CD14-positive monocyte (primary cell): ENCODE data around the gene P2RY6. TPM values are rescaled to one million over a fixed set of nuclear protein-coding genes. Genes with fewer than 3 reads are reported as not detected.

ENCODE experiments used
- DNase-seq, 3 donors: peaks; one replicate each; pipeline ENCODE4 v3.0.0-alpha.2; 2011 to 2022
- H2AFZ ChIP-seq: 2 replicates; pipeline ENCODE4 v1.6.0; 2012; ENCODE audit warnings: mild to moderate bottlenecking, low read depth, low read length, inconsistent platforms; ENCODE audit not compliant: insufficient read depth, poor library complexity, severe bottlenecking
- H3K27ac ChIP-seq, 2 donors: 1 replicate in 1 of 2; 2 replicates in 1 of 2; pipeline ENCODE4 v1.5.1; 2012 to 2013; ENCODE audit warnings: low read length in 2 of 2, control low read depth in 1 of 2, inconsistent platforms in 1 of 2, low read depth in 1 of 2, mild to moderate bottlenecking in 1 of 2
- H3K27me3 ChIP-seq, 2 donors: one replicate each; pipeline versions ENCODE4 v1.6.0 to v1.6.1; 2011 to 2013; ENCODE audit warnings: low read length in 2 of 2; ENCODE audit not compliant: control insufficient read depth in 2 of 2, insufficient read depth in 2 of 2
- H3K36me3 ChIP-seq, 2 donors: replicated peaks in 1 of 2; 1 replicate in 1 of 2; 2 replicates in 1 of 2; pipeline versions ENCODE4 v1.5.1 to v1.6.1; 2012 to 2013; ENCODE audit warnings: low read length in 2 of 2, control low read depth in 1 of 2, inconsistent platforms in 1 of 2, mild to moderate bottlenecking in 1 of 2; ENCODE audit not compliant: insufficient read depth in 2 of 2, control insufficient read depth in 1 of 2
- H3K4me1 ChIP-seq, 2 donors: 1 replicate in 1 of 2; 2 replicates in 1 of 2; pipeline versions ENCODE4 v1.5.1 to v1.6.1; 2012 to 2013; ENCODE audit warnings: low read length in 2 of 2, control low read depth in 1 of 2, inconsistent platforms in 1 of 2, mild to moderate bottlenecking in 1 of 2, moderate library complexity in 1 of 2; ENCODE audit not compliant: insufficient read depth in 2 of 2, control insufficient read depth in 1 of 2
- H3K4me2 ChIP-seq: replicated peaks from 2 replicates; pipeline ENCODE3; 2012; ENCODE audit warnings: low read length, moderate library complexity, mild to moderate bottlenecking; ENCODE audit not compliant: poor library complexity, severe bottlenecking; ENCODE audit errors: extremely low read depth
- H3K4me3 ChIP-seq, 3 experiments: fragments of 200-600 bp in 1 of 3; sonication (generic) in 1 of 3; replicated peaks in 1 of 3; 1 replicate in 2 of 3; 2 replicates in 1 of 3; pipeline ENCODE4 v1.5.1; 2011 to 2013; ENCODE audit warnings: low read length in 3 of 3, mild to moderate bottlenecking in 3 of 3, control low read depth in 2 of 3, low read depth in 2 of 3, inconsistent platforms in 1 of 3, moderate library complexity in 1 of 3
- H3K79me2 ChIP-seq: 2 replicates; pipeline ENCODE4 v1.6.0; 2012; ENCODE audit warnings: mild to moderate bottlenecking, control low read depth, inconsistent platforms, low read length, moderate library complexity; ENCODE audit not compliant: insufficient read depth
- H3K9ac ChIP-seq: 2 replicates; pipeline ENCODE4 v1.6.0; 2017; ENCODE audit warnings: low read length, mild to moderate bottlenecking; ENCODE audit not compliant: insufficient read depth, poor library complexity, severe bottlenecking
- H3K9me3 ChIP-seq, 2 donors: replicated peaks in 1 of 2; 1 replicate in 1 of 2; 2 replicates in 1 of 2; pipeline versions ENCODE4 v1.5.1 to v1.6.1; 2012 to 2013; ENCODE audit warnings: low read length in 2 of 2, control low read depth in 1 of 2; ENCODE audit not compliant: control insufficient read depth in 1 of 2, insufficient read depth in 1 of 2
- H4K20me1 ChIP-seq: 2 replicates; pipeline ENCODE4 v1.6.0; 2012; ENCODE audit warnings: mild to moderate bottlenecking, low read length, control low read depth, moderate library complexity; ENCODE audit not compliant: insufficient read depth
- H3K27ac Mint-ChIP-seq, 7 donors: one replicate each; pipeline ENCODE4 v1.8.0; 2020; ENCODE audit warnings: mild to moderate bottlenecking in 7 of 7, mixed read lengths in 7 of 7, moderate library complexity in 6 of 7, inconsistent platforms in 2 of 7
- H3K27me3 Mint-ChIP-seq, 3 donors: one replicate each; pipeline ENCODE4 v1.8.0; 2021 to 2022; ENCODE audit warnings: low read depth in 3 of 3, mild to moderate bottlenecking in 3 of 3, mixed read lengths in 3 of 3, moderate library complexity in 3 of 3, inconsistent platforms in 1 of 3
- H3K36me3 Mint-ChIP-seq, 2 donors: one replicate each; pipeline ENCODE4 v1.8.0; 2020; ENCODE audit warnings: mixed read lengths in 2 of 2, inconsistent platforms in 1 of 2, mild to moderate bottlenecking in 1 of 2
- H3K4me1 Mint-ChIP-seq: one replicate; pipeline ENCODE4 v1.8.0; 2020; ENCODE audit warnings: mild to moderate bottlenecking, mixed read lengths
- H3K4me3 Mint-ChIP-seq, 2 donors: one replicate each; pipeline ENCODE4 v1.8.0; 2020; ENCODE audit warnings: mild to moderate bottlenecking in 2 of 2, mixed read lengths in 2 of 2, moderate library complexity in 1 of 2
- H3K9me3 Mint-ChIP-seq, 7 donors: one replicate each; pipeline ENCODE4 v1.8.0; 2020 to 2022; ENCODE audit warnings: mixed read lengths in 7 of 7, mild to moderate bottlenecking in 6 of 7, moderate library complexity in 6 of 7, inconsistent platforms in 2 of 7
- WGBS: methylation state at CpG from one replicate; pipeline ENCODE4 v1.1.5; 2013; ENCODE audit warnings: missing lambda C conversion rate; ENCODE audit not compliant: insufficient coverage; 5-methylcytosine and 5-hydroxymethylcytosine counted together
- intact Hi-C, 2 donors: fragments of 100-400 bp; cut with micrococcal nuclease; formaldehyde crosslinking; loops; one replicate each; pipeline versions ENCODE4 v1.15.0 to v1.15.1; 2023
- polyA plus RNA-seq, 3 donors: library from polyadenylated mRNA; depleted of rRNA in 1 of 3; unstranded in 2 of 3; stranded (reverse) in 1 of 3; fragments of 300-500 nt in 2 of 3; fragments of >200 nt in 1 of 3; fragmentation: Illumina TruSeq in 2 of 3; gene quantifications; 1 replicate in 2 of 3; 2 replicates in 1 of 3; pipeline ENCODE4 v1.2.3, GENCODE V29; 2012 to 2021
- TF ChIP-seq, protein P1 (sequence below): fragments of 200-600 bp; IDR thresholded peaks from one replicate; pipeline ENCODE4 v1.8.0; 2022; ENCODE audit warnings: antibody characterized with exemption, mild to moderate bottlenecking

Gene P2RY6
- polyA plus RNA-seq, 3 donors, result 1.7 to 5.1 (median 1.8) TPM

DNA sequence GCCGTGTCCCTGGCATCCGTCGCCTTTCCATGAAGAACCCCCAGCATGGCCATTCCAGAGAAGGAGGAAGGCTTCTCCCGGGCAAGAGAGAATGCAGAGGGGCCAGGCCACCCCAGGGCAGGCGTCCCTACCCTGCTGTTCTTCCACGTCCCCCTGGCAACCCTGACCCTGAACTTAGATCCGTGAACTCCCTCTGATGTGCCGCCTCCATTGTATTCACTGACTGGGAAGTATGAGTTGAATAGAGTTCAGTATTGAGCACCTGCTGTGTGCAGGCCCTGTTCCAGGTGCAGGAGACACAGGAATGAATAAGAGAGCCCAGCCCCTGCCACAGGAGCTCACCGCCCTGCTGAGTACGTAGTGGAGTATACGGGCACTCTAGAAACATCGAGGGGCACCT lies 74.9 kb downstream of the P2RY6 start:
- no peak overlapping the region for H3K27ac ChIP-seq
- no peaks in the 10 kb centered on the region for H3K79me2 ChIP-seq
- no peak overlapping the region for H3K4me2 ChIP-seq
- H3K27ac Mint-ChIP-seq, result no peak overlapping the region
- no peaks in the 10 kb centered on the region for H3K36me3 Mint-ChIP-seq
- H3K9me3 ChIP-seq, result no peaks in the 10 kb centered on the region
- no peak overlapping the region for H2AFZ ChIP-seq
- no peaks in the 10 kb centered on the region for H4K20me1 ChIP-seq
- H3K9ac ChIP-seq, result no peak overlapping the region
- H3K4me1 ChIP-seq, result peaks cover 12 to 15% of the 10 kb centered on the region in 2 donors
- intact Hi-C loops, result no loop called here
- 94% methylated on average over 10 of the region's 12 CpGs for WGBS
- DNase-seq, result no peak
- no peaks in the 10 kb centered on the region for H3K36me3 ChIP-seq
- H3K4me1 Mint-ChIP-seq, result peaks cover 15% of the 10 kb centered on the region
- H3K4me3 Mint-ChIP-seq, result no peak overlapping the region
- peaks cover 3 to 12% (median 10%) of the 10 kb centered on the region in 3 donors for H3K27me3 Mint-ChIP-seq
- TF ChIP-seq, protein P1, sequence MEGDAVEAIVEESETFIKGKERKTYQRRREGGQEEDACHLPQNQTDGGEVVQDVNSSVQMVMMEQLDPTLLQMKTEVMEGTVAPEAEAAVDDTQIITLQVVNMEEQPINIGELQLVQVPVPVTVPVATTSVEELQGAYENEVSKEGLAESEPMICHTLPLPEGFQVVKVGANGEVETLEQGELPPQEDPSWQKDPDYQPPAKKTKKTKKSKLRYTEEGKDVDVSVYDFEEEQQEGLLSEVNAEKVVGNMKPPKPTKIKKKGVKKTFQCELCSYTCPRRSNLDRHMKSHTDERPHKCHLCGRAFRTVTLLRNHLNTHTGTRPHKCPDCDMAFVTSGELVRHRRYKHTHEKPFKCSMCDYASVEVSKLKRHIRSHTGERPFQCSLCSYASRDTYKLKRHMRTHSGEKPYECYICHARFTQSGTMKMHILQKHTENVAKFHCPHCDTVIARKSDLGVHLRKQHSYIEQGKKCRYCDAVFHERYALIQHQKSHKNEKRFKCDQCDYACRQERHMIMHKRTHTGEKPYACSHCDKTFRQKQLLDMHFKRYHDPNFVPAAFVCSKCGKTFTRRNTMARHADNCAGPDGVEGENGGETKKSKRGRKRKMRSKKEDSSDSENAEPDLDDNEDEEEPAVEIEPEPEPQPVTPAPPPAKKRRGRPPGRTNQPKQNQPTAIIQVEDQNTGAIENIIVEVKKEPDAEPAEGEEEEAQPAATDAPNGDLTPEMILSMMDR, result no peak
- no peak overlapping the region for H3K4me3 ChIP-seq
- peaks cover 0 to 3% (median 2%) of the 10 kb centered on the region in 7 donors for H3K9me3 Mint-ChIP-seq
- no peaks in the 10 kb centered on the region for H3K27me3 ChIP-seq

Other genes with a start within 250 kb of the P2RY6 start
- 10 to 100 TPM; 14.5 to 43.5 (median 16.6) TPM for gene FCHSD2, start 130.0 kb upstream of the P2RY6 start, polyA plus RNA-seq
- 10 to 100 TPM in 2 of 3 donors, 1 to 10 TPM in 1; 2.8 to 24.1 (median 12.7) TPM for gene P2RY2, start 54.1 kb upstream of the P2RY6 start, polyA plus RNA-seq
- gene ARHGEF17, start 35.9 kb downstream of the P2RY6 start, polyA plus RNA-seq, result 1 to 10 TPM in 1 of 3 donors, under 1 TPM in 2; 0.16 to 1.2 (median 0.55) TPM
- gene RELT, start 104.1 kb downstream of the P2RY6 start, polyA plus RNA-seq, result 100 to 1,000 TPM in 1 of 3 donors, 10 to 100 TPM in 2; 16.4 to 265 (median 27.3) TPM